Measurements from ENCODE around the gene CSF1R. TPM values are rescaled to one million over a fixed set of nuclear protein-coding genes. Genes with fewer than 3 reads are reported as not detected.

The CSF1R gene
- total RNA-seq, 1 donor, result under 0.01 TPM

DNA sequence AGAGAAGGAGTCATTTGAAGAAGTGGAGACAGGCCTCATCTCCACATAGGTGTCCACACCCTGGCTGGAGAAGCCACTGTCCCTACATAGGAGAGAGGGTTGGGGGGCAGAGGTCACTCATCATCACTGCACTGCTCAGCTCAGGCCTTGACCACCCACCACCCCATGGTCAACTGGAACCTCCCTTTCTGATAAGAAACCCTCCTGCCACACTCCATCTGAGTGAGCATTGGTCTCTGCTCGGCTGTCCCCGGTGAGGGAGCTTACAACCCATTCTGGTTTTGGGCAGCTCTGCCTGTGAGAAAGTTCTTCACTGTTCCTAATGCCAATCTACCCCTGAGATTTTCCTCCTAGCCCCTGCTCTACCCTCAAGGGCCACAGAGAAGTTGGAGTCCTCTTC, 28.8 kb downstream of the CSF1R start:
- TF ChIP-seq, protein P1, sequence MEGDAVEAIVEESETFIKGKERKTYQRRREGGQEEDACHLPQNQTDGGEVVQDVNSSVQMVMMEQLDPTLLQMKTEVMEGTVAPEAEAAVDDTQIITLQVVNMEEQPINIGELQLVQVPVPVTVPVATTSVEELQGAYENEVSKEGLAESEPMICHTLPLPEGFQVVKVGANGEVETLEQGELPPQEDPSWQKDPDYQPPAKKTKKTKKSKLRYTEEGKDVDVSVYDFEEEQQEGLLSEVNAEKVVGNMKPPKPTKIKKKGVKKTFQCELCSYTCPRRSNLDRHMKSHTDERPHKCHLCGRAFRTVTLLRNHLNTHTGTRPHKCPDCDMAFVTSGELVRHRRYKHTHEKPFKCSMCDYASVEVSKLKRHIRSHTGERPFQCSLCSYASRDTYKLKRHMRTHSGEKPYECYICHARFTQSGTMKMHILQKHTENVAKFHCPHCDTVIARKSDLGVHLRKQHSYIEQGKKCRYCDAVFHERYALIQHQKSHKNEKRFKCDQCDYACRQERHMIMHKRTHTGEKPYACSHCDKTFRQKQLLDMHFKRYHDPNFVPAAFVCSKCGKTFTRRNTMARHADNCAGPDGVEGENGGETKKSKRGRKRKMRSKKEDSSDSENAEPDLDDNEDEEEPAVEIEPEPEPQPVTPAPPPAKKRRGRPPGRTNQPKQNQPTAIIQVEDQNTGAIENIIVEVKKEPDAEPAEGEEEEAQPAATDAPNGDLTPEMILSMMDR (IDR thresholded peaks at IDR 0.05; ENCODE audit: insufficient read depth, low read length), result no peak

DNA sequence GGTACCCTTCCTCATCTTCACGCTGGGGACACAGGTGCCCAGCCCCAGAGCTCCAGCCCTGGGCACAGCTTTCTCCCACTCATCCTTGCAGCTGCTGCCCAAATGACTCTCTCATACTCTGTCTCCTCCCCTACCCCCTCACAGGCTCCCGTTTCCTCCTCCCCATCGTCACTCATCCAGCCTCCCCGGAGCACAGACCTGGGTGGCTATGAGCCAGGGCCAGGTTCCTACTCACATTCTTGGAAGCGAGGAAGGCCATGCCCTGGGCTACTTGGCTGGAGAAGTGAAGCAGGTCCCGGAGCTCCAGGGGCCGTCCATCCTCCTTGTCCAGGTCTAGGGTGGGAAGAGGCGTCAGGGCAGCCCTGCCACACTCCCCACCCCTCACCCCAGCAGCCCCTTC, 29.3 kb downstream of the CSF1R start:
- DNase-seq (ENCODE audit: low read depth), result no peak
- H3K4me3 ChIP-seq (ENCODE audit: low read depth, low read length), result no peak overlapping the region
- TF ChIP-seq, protein P1 (IDR thresholded peaks at IDR 0.05; ENCODE audit: insufficient read depth, low read length), result no peak

More for the DNA sequence above, 28.8 kb downstream of the CSF1R start:
- H3K4me3 ChIP-seq (ENCODE audit: low read depth, low read length), result no peak overlapping the region
- no peak for DNase-seq (ENCODE audit: low read depth)

DNA sequence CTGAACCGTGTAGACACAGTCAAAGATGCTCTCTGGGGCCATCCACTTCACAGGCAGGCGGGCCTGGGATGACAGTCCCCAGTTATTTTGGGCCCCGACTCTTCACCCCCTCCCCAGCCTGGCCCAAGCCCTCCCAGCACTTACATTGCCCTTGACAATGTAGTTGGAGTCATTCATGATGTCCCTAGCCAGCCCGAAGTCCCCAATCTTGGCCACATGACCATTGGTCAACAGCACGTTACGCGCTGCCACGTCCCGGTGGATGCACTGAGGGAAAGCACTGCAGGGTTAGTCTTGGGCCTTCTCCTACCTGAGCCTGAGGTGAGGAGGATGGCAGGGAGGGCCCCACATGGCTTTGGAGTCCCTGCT, 30.3 kb downstream of the CSF1R start:
- no peak overlapping the region for H3K4me3 ChIP-seq (ENCODE audit: low read depth, low read length)
- TF ChIP-seq, protein P1 (IDR thresholded peaks at IDR 0.05; ENCODE audit: insufficient read depth, low read length), result no peak
- DNase-seq (ENCODE audit: low read depth), result no peak

DNA sequence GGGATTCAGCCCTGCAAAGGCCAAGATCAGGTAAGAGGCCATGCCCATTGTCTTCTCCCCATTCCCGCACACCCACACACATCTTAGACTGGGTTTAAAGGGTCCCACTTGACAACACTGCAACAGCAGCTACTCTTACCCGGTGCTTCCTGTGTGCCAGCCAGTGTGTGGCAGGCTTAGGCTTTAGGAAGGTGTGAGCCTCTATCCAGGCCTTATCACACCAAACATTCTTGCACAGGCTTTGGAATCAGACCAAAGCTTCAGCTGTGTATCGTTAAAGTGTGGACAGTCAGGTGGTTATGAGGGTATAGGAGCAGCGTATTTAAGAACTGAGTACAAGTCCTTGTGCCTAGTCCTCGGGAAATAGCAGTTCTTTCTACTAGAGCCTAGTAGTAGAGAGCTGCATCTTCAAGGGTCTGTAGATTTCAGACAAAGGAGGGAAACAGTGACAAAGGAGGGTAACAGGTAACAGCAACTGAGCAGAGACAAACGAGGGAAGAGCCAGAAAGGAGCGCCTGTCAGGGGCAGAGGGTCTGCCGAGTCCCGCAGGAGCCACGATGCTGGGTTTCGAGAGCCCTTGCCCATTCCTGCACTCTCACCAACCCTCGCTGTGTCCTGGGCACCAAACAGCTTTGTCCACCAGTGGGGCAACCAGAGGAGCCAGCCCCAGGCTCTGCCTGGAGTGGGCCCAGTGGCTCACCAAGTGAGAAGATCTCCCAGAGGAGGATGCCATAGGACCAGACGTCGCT, 30.9 kb downstream of the CSF1R start:
- no peak for DNase-seq (ENCODE audit: low read depth)
- TF ChIP-seq, protein P1 (IDR thresholded peaks at IDR 0.05; ENCODE audit: insufficient read depth, low read length), result no peak
- no peak overlapping the region for H3K4me3 ChIP-seq (ENCODE audit: low read depth, low read length)

DNA sequence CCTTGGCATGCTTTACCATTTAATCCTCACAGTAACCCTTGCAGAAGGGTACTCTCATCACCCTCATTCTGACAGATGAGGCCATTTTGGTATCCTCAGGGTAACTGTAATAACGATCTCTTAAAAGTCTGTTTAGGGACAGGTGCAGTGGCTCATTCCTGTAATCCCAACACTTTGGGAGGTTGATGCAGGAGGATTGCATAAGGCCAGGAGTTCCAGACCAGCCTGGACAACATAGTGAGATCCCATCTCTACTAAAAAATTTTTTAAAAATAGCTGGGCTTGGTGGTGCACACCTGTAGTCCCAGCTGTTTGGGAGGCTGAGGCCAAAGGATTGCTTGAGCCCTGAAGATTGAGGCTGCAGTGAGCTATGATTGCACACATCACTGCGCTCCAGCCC, 31.8 kb downstream of the CSF1R start:
- no peak for DNase-seq (ENCODE audit: low read depth)
- TF ChIP-seq, protein P1 (IDR thresholded peaks at IDR 0.05; ENCODE audit: insufficient read depth, low read length), result no peak
- H3K4me3 ChIP-seq (ENCODE audit: low read depth, low read length), result no peak overlapping the region

DNA sequence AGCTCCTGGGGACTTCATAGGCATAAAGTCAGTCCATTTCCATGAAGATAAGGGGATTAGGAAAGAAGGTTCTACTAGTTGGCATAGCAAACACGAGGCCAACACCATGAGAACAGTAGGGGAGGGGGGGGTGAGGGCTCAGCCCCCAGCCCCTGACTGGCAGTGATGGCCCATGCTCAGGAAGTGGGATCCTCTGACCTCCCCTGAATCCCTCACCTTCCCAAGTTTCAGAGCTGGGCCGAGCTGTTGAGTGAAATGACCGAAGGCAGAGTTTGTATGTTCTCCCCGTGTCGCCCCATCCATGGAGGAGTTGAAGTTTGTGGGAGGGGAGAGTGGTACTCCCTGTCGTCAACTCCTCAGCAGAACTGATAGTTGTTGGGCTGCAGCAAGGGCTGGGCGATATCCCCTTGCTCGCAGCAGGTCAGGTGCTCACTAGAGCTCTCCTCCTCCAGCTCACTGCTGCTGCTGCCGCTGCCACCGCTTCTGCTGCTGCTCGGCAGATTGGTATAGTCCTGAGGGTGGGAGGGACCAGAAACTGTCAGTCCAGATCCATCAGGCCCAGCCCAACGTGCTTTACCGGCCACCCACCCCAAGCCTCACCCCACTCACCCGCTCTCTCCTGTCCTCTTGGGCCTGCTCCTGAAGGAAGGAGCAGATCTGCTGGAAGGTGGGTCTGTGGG, 32.5 kb downstream of the CSF1R start:
- TF ChIP-seq, protein P1 (IDR thresholded peaks at IDR 0.05; ENCODE audit: insufficient read depth, low read length), result no peak
- no peak for DNase-seq (ENCODE audit: low read depth)
- no peak overlapping the region for H3K4me3 ChIP-seq (ENCODE audit: low read depth, low read length)
